ENCODE measurements around the gene FBXL7.

Gene FBXL7

GRCh38 chr5:15502208-15502607 lies 2.2 kb downstream of the FBXL7 start:
- TF ChIP-seq CTCF (IDR thresholded peaks at IDR 0.05; ENCODE audit: low read depth, low read length, missing control alignments), result no peak
- H3K27ac ChIP-seq, result peak overlapping the region; percentile 64
- H3K4me3 ChIP-seq (ENCODE audit: low read depth, low read length), result peak overlapping the region; percentile 85
- no peaks in the 10 kb centered on the region for H3K27me3 ChIP-seq (replicated peaks)
- no peaks in the 10 kb centered on the region for H3K36me3 ChIP-seq (replicated peaks)
- DNase-seq, result peak; percentile 43
- in situ Hi-C loops (cut with HindIII; ENCODE audit: low pct_ligation_motif_present, low sequenced_read_pairs), result no loop called here

DNA sequence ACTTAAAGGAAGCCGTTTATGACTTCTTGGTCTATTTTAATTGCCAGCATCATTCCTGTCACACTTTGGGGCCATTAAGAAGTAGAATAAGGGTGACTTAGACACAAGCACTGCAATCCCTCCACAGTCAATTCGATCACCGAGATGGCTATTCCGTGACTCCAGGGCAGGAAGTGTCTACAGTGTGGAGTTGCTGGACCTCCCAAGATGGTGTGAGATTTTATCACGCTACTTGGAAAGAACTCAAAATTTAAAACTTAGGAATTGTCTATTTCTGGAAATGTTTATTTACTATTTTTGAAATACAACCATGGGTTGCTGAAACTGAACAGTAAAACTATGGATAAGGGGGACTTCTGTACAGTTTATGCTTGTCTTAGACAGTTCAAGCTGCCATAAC lies 6.2 kb downstream of the FBXL7 start:
- Histone ChIP-seq H3K27ac (no peak overlapping the region), H3K4me3 (ENCODE audit: low read depth, low read length) (no peak overlapping the region), H3K27me3 (replicated peaks) (no peaks in the 10 kb centered on the region), H3K36me3 (replicated peaks) (no peaks in the 10 kb centered on the region)
- TF ChIP-seq CTCF (IDR thresholded peaks at IDR 0.05; ENCODE audit: low read depth, low read length, missing control alignments), result no peak
- DNase-seq, result no peak
- in situ Hi-C loops (cut with HindIII; ENCODE audit: low pct_ligation_motif_present, low sequenced_read_pairs), result no loop called here

- DNase-seq, result no peak
- in situ Hi-C loops (cut with HindIII; ENCODE audit: low pct_ligation_motif_present, low sequenced_read_pairs), result no loop called here
- H3K4me3 ChIP-seq (ENCODE audit: low read depth, low read length), result no peak overlapping the region
These were observed 6.9 kb downstream of the FBXL7 start for GRCh38 chr5:15506897-15507296.

DNA sequence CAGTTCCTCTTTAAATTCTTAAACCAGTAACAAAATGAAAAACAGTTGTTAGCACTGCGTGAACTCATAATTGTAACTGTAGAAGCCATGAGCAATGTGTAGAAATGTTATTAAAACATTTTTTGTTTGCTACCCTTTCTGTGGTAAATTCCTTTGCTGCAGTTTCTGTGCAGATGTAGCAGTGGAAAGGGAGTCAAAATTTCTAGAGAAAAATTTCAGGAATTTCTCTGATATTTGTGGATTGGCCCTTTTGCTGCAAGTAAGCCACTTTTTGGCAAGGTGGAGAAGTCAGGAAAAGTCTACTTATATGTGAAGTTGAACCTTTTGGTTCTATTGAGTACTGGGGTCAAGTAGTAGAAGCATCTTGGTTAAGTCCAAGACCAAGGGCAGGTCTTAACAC lies 10.1 kb downstream of the FBXL7 start:
- DNase-seq, result no peak
- no peaks in the 10 kb centered on the region for H3K27me3 ChIP-seq (replicated peaks)
- in situ Hi-C loops (cut with HindIII; ENCODE audit: low pct_ligation_motif_present, low sequenced_read_pairs), result no loop called here
- H3K4me3 ChIP-seq (ENCODE audit: low read depth, low read length), result no peak overlapping the region
- TF ChIP-seq CTCF (IDR thresholded peaks at IDR 0.05; ENCODE audit: low read depth, low read length, missing control alignments), result no peak
- no peaks in the 10 kb centered on the region for H3K36me3 ChIP-seq (replicated peaks)
- no peak overlapping the region for H3K27ac ChIP-seq

More at GRCh38 chr5:15506897-15507296, 6.9 kb downstream of the FBXL7 start:
- TF ChIP-seq CTCF (IDR thresholded peaks at IDR 0.05; ENCODE audit: low read depth, low read length, missing control alignments), result no peak
- H3K27ac ChIP-seq, result no peak overlapping the region
- H3K36me3 ChIP-seq (replicated peaks), result no peaks in the 10 kb centered on the region
- H3K27me3 ChIP-seq (replicated peaks), result no peaks in the 10 kb centered on the region

GRCh38 chr5:15510831-15511230 lies 10.9 kb downstream of the FBXL7 start:
- DNase-seq, result no peak
- no peak for TF ChIP-seq CTCF (IDR thresholded peaks at IDR 0.05; ENCODE audit: low read depth, low read length, missing control alignments)
- Histone ChIP-seq H3K36me3 (replicated peaks) (no peaks in the 10 kb centered on the region), H3K27me3 (replicated peaks) (no peaks in the 10 kb centered on the region), H3K27ac (no peak overlapping the region), H3K4me3 (ENCODE audit: low read depth, low read length) (no peak overlapping the region)
- in situ Hi-C loops (cut with HindIII; ENCODE audit: low pct_ligation_motif_present, low sequenced_read_pairs), result no loop called here

DNA sequence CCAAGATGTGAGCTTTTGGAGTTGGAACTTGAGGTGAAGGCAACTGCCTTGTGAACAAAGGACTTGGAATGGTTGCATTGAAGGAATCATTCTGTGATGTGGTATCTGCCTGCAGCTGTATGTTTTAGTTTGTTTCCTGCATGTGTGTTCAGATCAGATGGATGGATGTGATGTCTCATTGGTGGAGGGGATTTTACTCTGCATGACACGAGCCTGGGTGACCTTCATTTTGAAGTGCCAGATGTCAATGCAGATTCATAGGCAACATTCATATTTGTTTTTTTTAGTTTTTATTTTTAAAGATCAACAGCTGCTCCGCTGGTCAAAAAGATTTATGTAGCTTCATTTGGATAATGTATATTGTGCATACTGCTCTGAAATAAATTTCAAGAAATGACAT lies 13.5 kb downstream of the FBXL7 start:
- no peak for DNase-seq
- in situ Hi-C loops (cut with HindIII; ENCODE audit: low pct_ligation_motif_present, low sequenced_read_pairs), result no loop called here
- Histone ChIP-seq H3K4me3 (ENCODE audit: low read depth, low read length) (no peak overlapping the region), H3K27ac (no peak overlapping the region), H3K36me3 (replicated peaks) (no peaks in the 10 kb centered on the region), H3K27me3 (replicated peaks) (no peaks in the 10 kb centered on the region)
- no peak for TF ChIP-seq CTCF (IDR thresholded peaks at IDR 0.05; ENCODE audit: low read depth, low read length, missing control alignments)

All from brain microvascular endothelial cell (primary cell).